KOPT-K1 (cell line): ENCODE measurements around the gene ZNF492.
"Not testable (repeated sequence)": the region's sequence is repeated elsewhere in the genome, so short reads cannot be mapped to it uniquely, and the experiment has no call there.

Source experiments
- H3K27ac ChIP-seq: fragments of 200-600 bp; sonication (generic); 2 replicates; pipeline ENCODE4 v1.5.1; 2016; ENCODE audit warnings: antibody characterized with exemption, mild to moderate bottlenecking, low read depth, low read length; ENCODE audit not compliant: poor library complexity, severe bottlenecking
- H3K36me3 ChIP-seq: fragments of 200-600 bp; sonication (generic); 2 replicates; pipeline ENCODE4 v1.5.1; 2017; ENCODE audit warnings: antibody characterized with exemption, mild to moderate bottlenecking, low read length, moderate library complexity; ENCODE audit not compliant: insufficient read depth
- H3K9me3 ChIP-seq: fragments of 200-600 bp; sonication (generic); 2 replicates; pipeline ENCODE4 v1.5.1; 2017; ENCODE audit warnings: antibody characterized with exemption, low read length, mild to moderate bottlenecking; ENCODE audit not compliant: insufficient read depth, poor library complexity, severe bottlenecking

ZNF492 gene

GRCh38 chr19:22633706-22634449, at the start of gene ZNF492:
Gene ZNF492, plus strand, starts transcription at chr19:22634324. Its CDS starts 19,076 bp downstream, at chr19:22653400.
- peaks cover 26% of the 10 kb centered on the region for H3K9me3 ChIP-seq
- H3K36me3 ChIP-seq = not testable (repeated sequence)
- H3K27ac ChIP-seq = peak within 1 kb of the TSS; percentile 69

GRCh38 chr19:22595422-22595821, 38.7 kb upstream of the ZNF492 start:
- H3K27ac ChIP-seq = no peak overlapping the region
- H3K36me3 ChIP-seq = no peaks in the 10 kb centered on the region
- H3K9me3 ChIP-seq = peaks cover 21% of the 10 kb centered on the region

GRCh38 chr19:22595918-22596341, 38.2 kb upstream of the ZNF492 start:
- peaks cover 26% of the 10 kb centered on the region for H3K9me3 ChIP-seq
- no peak overlapping the region for H3K27ac ChIP-seq
- H3K36me3 ChIP-seq = no peaks in the 10 kb centered on the region

GRCh38 chr19:22600690-22601648, 33.2 kb upstream of the ZNF492 start:
- no peaks in the 10 kb centered on the region for H3K36me3 ChIP-seq
- H3K9me3 ChIP-seq = peaks cover 54% of the 10 kb centered on the region
- H3K27ac ChIP-seq = no peak overlapping the region

- no peak overlapping the region for H3K27ac ChIP-seq
- no peaks in the 10 kb centered on the region for H3K36me3 ChIP-seq
- peaks cover 59% of the 10 kb centered on the region for H3K9me3 ChIP-seq
Measured at GRCh38 chr19:22601906-22602630, 32.1 kb upstream of the ZNF492 start.

- no peak overlapping the region for H3K27ac ChIP-seq
- H3K9me3 ChIP-seq = peaks cover 66% of the 10 kb centered on the region
- H3K36me3 ChIP-seq = no peaks in the 10 kb centered on the region
Measured at GRCh38 chr19:22602631-22603272, 31.4 kb upstream of the ZNF492 start.

GRCh38 chr19:22603518-22604440, 30.3 kb upstream of the ZNF492 start:
- Histone ChIP-seq H3K27ac (no peak overlapping the region), H3K9me3 (peaks cover 69% of the 10 kb centered on the region), H3K36me3 (no peaks in the 10 kb centered on the region)

GRCh38 chr19:22604571-22605274, 29.4 kb upstream of the ZNF492 start:
- peaks cover 71% of the 10 kb centered on the region for H3K9me3 ChIP-seq
- H3K27ac ChIP-seq = no peak overlapping the region
- no peaks in the 10 kb centered on the region for H3K36me3 ChIP-seq

- H3K9me3 ChIP-seq = peaks cover 71% of the 10 kb centered on the region
Measured at GRCh38 chr19:22605275-22606211, 28.6 kb upstream of the ZNF492 start.

GRCh38 chr19:22606212-22606553, 27.9 kb upstream of the ZNF492 start:
- H3K36me3 ChIP-seq = no peaks in the 10 kb centered on the region
- H3K9me3 ChIP-seq = peaks cover 68% of the 10 kb centered on the region
- H3K27ac ChIP-seq = no peak overlapping the region

More at GRCh38 chr19:22605275-22606211, 28.6 kb upstream of the ZNF492 start:
- no peak overlapping the region for H3K27ac ChIP-seq
- H3K36me3 ChIP-seq = no peaks in the 10 kb centered on the region

GRCh38 chr19:22606954-22607652, 27.0 kb upstream of the ZNF492 start:
- Histone ChIP-seq H3K27ac (no peak overlapping the region), H3K36me3 (no peaks in the 10 kb centered on the region), H3K9me3 (peaks cover 59% of the 10 kb centered on the region)
